WTC11 (cell line): ENCODE measurements around the gene NCS1. TPM values are rescaled to one million over a fixed set of nuclear protein-coding genes. Genes with fewer than 3 reads are reported as not detected.
A peak's percentile ranks its signal among the peaks of the same experiment; 100 is the strongest.

Experiments used
- ATAC-seq: fragments of 200-7000 bp; cut with Tn5 transposase; 2 replicates; pipeline ENCODE4 v1.10.0; 2021; ENCODE audit warnings: mild to moderate bottlenecking, moderate library complexity
- CTCF ChIA-PET: fragments of 300-600 bp; sonication (Branson Sonifier 250); formaldehyde crosslinking; loops from one replicate; lab custom pipeline; 2021; ENCODE audit warnings: antibody characterized with exemption; lab: Charles Lee
- POLR2A ChIA-PET: fragments of 350-600 bp; sonication (Branson Sonifier 250); formaldehyde crosslinking; loops from one replicate; lab custom pipeline; 2021; ENCODE audit warnings: antibody characterized with exemption; lab: Charles Lee
- DNase-seq: peaks from one replicate; pipeline ENCODE4 v3.0.0; 2021; ENCODE audit warnings: low spot score
- H3K27ac Mint-ChIP-seq: 2 replicates; pipeline ENCODE4 v1.8.0; 2021; ENCODE audit warnings: mixed read lengths
- H3K27me3 Mint-ChIP-seq: 2 replicates; pipeline ENCODE4 v1.8.0; 2021; ENCODE audit warnings: low read depth, mild to moderate bottlenecking, moderate library complexity, mixed read lengths
- H3K36me3 Mint-ChIP-seq: 2 replicates; pipeline ENCODE4 v1.8.0; 2021; ENCODE audit warnings: mixed read lengths
- H3K4me1 Mint-ChIP-seq: 2 replicates; pipeline ENCODE4 v1.8.0; 2022; ENCODE audit warnings: mixed read lengths
- H3K4me3 Mint-ChIP-seq: 2 replicates; pipeline ENCODE4 v1.8.0; 2021; ENCODE audit warnings: mild to moderate bottlenecking, moderate library complexity, mixed read lengths
- H3K9me3 Mint-ChIP-seq: 2 replicates; pipeline ENCODE4 v1.8.0; 2021; ENCODE audit warnings: mixed read lengths
- CREM ChIP-seq: sonication (generic); formaldehyde crosslinking; IDR thresholded peaks from 2 replicates; pipeline ENCODE4 v1.8.1; 2022; ENCODE audit warnings: mild to moderate bottlenecking, missing genetic modification reagents, moderate library complexity
- ELF4 ChIP-seq: sonication (generic); formaldehyde crosslinking; IDR thresholded peaks from 2 replicates; pipeline ENCODE4 v1.8.1; 2022; ENCODE audit warnings: low read depth, mild to moderate bottlenecking, moderate library complexity, missing genetic modification reagents
- FOXP1 ChIP-seq: sonication (generic); formaldehyde crosslinking; IDR thresholded peaks from 2 replicates; pipeline ENCODE4 v1.8.0; 2022; ENCODE audit warnings: missing genetic modification reagents, mild to moderate bottlenecking, moderate library complexity, borderline replicate concordance
- GRHL2 ChIP-seq: fragments of 250-450 bp; sonication (Bioruptor Pico); IDR thresholded peaks from 2 replicates; pipeline ENCODE4 v1.8.0; 2022; ENCODE audit warnings: mild to moderate bottlenecking, moderate library complexity; ENCODE audit not compliant: insufficient replicate concordance, severe bottlenecking
- GTF2I ChIP-seq: fragments of 250-450 bp; sonication (Bioruptor Pico); conservative IDR thresholded peaks from 2 replicates; pipeline ENCODE4 v1.4.0; 2021; ENCODE audit warnings: mild to moderate bottlenecking
- HMGA2 ChIP-seq: fragments of 250-450 bp; sonication (Bioruptor Pico); IDR thresholded peaks from 2 replicates; pipeline ENCODE4 v1.4.0; 2021; ENCODE audit warnings: mild to moderate bottlenecking, moderate library complexity
- JAZF1 ChIP-seq: fragments of 250-450 bp; sonication (Bioruptor Pico); IDR thresholded peaks from 2 replicates; pipeline ENCODE4 v1.9.0; 2021; ENCODE audit warnings: moderate library complexity, mild to moderate bottlenecking, inconsistent platforms
- KAT7 ChIP-seq: sonication (generic); formaldehyde crosslinking; IDR thresholded peaks from 2 replicates; pipeline ENCODE4 v1.8.1; 2023; ENCODE audit warnings: missing genetic modification reagents, mild to moderate bottlenecking, borderline replicate concordance
- MXD4 ChIP-seq: fragments of 250-450 bp; sonication (Bioruptor Pico); IDR thresholded peaks from 2 replicates; pipeline ENCODE4 v1.8.0; 2021; ENCODE audit warnings: mild to moderate bottlenecking, moderate library complexity, borderline replicate concordance
- MYBL2 ChIP-seq: sonication (generic); formaldehyde crosslinking; IDR thresholded peaks from 2 replicates; pipeline ENCODE4 v1.8.1; 2023; ENCODE audit warnings: mild to moderate bottlenecking, moderate library complexity, missing genetic modification reagents
- NFATC4 ChIP-seq: fragments of 250-450 bp; sonication (Bioruptor Pico); IDR thresholded peaks from 2 replicates; pipeline ENCODE4 v1.9.0; 2021; ENCODE audit warnings: mild to moderate bottlenecking
- NFYB ChIP-seq: sonication (generic); formaldehyde crosslinking; conservative IDR thresholded peaks from 2 replicates; pipeline ENCODE4 v1.8.0; 2022; ENCODE audit warnings: low read depth, missing genetic modification reagents
- NR3C1 ChIP-seq: sonication (generic); formaldehyde crosslinking; conservative IDR thresholded peaks from 2 replicates; pipeline ENCODE4 v1.8.1; 2023; ENCODE audit warnings: low read depth, mild to moderate bottlenecking, missing genetic modification reagents
- PREB ChIP-seq: sonication (generic); formaldehyde crosslinking; IDR thresholded peaks from 2 replicates; pipeline ENCODE4 v1.8.1; 2022; ENCODE audit warnings: mild to moderate bottlenecking, missing genetic modification reagents, moderate library complexity, borderline replicate concordance
- PRRX2 ChIP-seq: fragments of 250-450 bp; sonication (Bioruptor Pico); IDR thresholded peaks from 2 replicates; pipeline ENCODE4 v1.8.0; 2021; ENCODE audit warnings: mild to moderate bottlenecking
- SMAD3 ChIP-seq: sonication (generic); formaldehyde crosslinking; IDR thresholded peaks from 2 replicates; pipeline ENCODE4 v1.8.0; 2022; ENCODE audit warnings: missing genetic modification reagents, mild to moderate bottlenecking, borderline replicate concordance
- SMAD4 ChIP-seq: sonication (generic); formaldehyde crosslinking; IDR thresholded peaks from 2 replicates; pipeline ENCODE4 v1.8.0; 2022; ENCODE audit warnings: mild to moderate bottlenecking, missing genetic modification reagents
- TEAD1 ChIP-seq: sonication (generic); formaldehyde crosslinking; IDR thresholded peaks from 2 replicates; pipeline ENCODE4 v1.8.0; 2022; ENCODE audit warnings: mild to moderate bottlenecking, missing genetic modification reagents
- TP53 ChIP-seq: sonication (generic); formaldehyde crosslinking; IDR thresholded peaks from 2 replicates; pipeline ENCODE4 v1.8.1; 2023; ENCODE audit warnings: mild to moderate bottlenecking, missing genetic modification reagents
- ZBTB21 ChIP-seq: sonication (generic); formaldehyde crosslinking; IDR thresholded peaks from 2 replicates; pipeline ENCODE4 v1.8.1; 2023; ENCODE audit warnings: mild to moderate bottlenecking, missing genetic modification reagents, borderline replicate concordance
- ZBTB43 ChIP-seq: sonication (generic); formaldehyde crosslinking; IDR thresholded peaks from 2 replicates; pipeline ENCODE4 v1.8.1; 2023; ENCODE audit warnings: mild to moderate bottlenecking, missing genetic modification reagents
- ZNF263 ChIP-seq: sonication (generic); formaldehyde crosslinking; IDR thresholded peaks from 2 replicates; pipeline ENCODE4 v1.8.1; 2022; ENCODE audit warnings: low read depth, mild to moderate bottlenecking, moderate library complexity, missing genetic modification reagents
- ZNF396 ChIP-seq: fragments of 250-450 bp; sonication (Bioruptor Pico); IDR thresholded peaks from 2 replicates; pipeline ENCODE4 v1.8.0; 2021; ENCODE audit warnings: mild to moderate bottlenecking, moderate library complexity, borderline replicate concordance
- ZNF532 ChIP-seq: fragments of 250-450 bp; sonication (Bioruptor Pico); IDR thresholded peaks from 2 replicates; pipeline ENCODE4 v1.9.0; 2021; ENCODE audit warnings: mild to moderate bottlenecking, borderline replicate concordance
- total RNA-seq: library from RNA; stranded (reverse); gene quantifications from 3 replicates; pipeline ENCODE4 v1.2.3, GENCODE V29; 2021
- TF ChIP-seq, protein P1 (sequence below): fragments of 250-450 bp; sonication (Bioruptor Pico); IDR thresholded peaks from 2 replicates; pipeline ENCODE4 v2.1.2; 2022; ENCODE audit warnings: mild to moderate bottlenecking, moderate library complexity

Gene NCS1
- total RNA-seq, 1 experiment from 2014 or later = 32.4 TPM

DNA sequence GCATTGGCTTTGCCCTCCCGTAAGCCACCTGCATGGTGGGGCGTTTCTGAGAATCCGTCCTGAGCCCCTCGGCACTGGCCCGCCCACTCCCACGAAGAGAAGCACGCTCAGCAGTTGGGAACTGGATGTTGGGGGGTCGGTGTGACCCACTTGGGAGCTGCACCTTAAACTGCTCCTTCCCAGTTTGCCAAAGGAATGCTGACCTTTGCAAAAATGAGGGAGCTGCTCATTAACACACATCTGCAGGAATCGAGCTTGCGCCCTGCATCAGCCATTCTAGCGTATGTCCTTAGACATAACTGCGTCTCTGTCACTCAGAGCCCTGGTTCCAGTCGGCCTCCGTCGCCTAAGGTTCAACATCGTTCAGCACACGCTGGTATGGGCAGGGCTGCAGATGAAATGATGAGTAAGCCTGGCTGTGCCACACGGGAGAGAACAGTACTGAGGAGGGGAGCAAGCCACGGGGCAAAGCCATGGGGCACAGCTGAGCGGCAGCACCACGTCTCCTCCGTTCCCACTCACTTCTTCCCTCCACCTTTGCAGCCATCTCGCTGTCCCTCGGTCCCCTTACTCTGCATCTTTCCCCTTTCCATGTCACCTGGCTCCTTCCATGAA, 28.8 kb upstream of the NCS1 start (continued):
- no peak for TF ChIP-seq ZBTB43
- no peak for TF ChIP-seq SMAD3 (CRISPR knock-in tag)
- TF ChIP-seq PREB = no peak
- no peak for TF ChIP-seq GRHL2 (CRISPR knock-in tag)

GRCh38 chr9:130143958-130144366, 28.2 kb upstream of the NCS1 start:
- H3K9me3 Mint-ChIP-seq = no peaks in the 10 kb centered on the region
- ChIA-PET POLR2A (interaction anchor here (0.7 kb wide), 3 partner anchors 105 to 525 kb away, joined by 3 to 6 read pairs (median 4); no protein-coding TSS in a partner anchor), CTCF (interaction anchor here (0.7 to 1.7 kb wide), 3 partner anchors 76 to 200 kb away, joined by 3 to 4 read pairs (median 3); no protein-coding TSS in a partner anchor)
- no peak overlapping the region for H3K4me3 Mint-ChIP-seq
- H3K27me3 Mint-ChIP-seq = no peaks in the 10 kb centered on the region
- ATAC-seq (peak; percentile 12; the same call in 1 of the 2 replicates), DNase-seq (no peak)
- H3K4me1 Mint-ChIP-seq = peaks cover 24% of the 10 kb centered on the region
- no peak for TF ChIP-seq NFATC4
- TF ChIP-seq ZNF396 = no peak
- TF ChIP-seq NFYB (CRISPR knock-in tag) = no peak
- no peak for TF ChIP-seq ZBTB21 (CRISPR knock-in tag)
- no peak for TF ChIP-seq ZNF263 (CRISPR knock-in tag)
- no peak for TF ChIP-seq MYBL2 (CRISPR knock-in tag)
- TF ChIP-seq, protein P1, sequence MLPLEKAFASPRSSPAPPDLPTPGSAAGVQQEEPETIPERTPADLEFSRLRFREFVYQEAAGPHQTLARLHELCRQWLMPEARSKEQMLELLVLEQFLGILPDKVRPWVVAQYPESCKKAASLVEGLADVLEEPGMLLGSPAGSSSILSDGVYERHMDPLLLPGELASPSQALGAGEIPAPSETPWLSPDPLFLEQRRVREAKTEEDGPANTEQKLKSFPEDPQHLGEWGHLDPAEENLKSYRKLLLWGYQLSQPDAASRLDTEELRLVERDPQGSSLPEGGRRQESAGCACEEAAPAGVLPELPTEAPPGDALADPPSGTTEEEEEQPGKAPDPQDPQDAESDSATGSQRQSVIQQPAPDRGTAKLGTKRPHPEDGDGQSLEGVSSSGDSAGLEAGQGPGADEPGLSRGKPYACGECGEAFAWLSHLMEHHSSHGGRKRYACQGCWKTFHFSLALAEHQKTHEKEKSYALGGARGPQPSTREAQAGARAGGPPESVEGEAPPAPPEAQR = no peak
- no peak for TF ChIP-seq FOXP1 (CRISPR knock-in tag)
- no peak for TF ChIP-seq SMAD4 (CRISPR knock-in tag)
- no peak for TF ChIP-seq JAZF1 (CRISPR knock-in tag)
- H3K36me3 Mint-ChIP-seq = no peaks in the 10 kb centered on the region
- no peak overlapping the region for H3K27ac Mint-ChIP-seq

DNA sequence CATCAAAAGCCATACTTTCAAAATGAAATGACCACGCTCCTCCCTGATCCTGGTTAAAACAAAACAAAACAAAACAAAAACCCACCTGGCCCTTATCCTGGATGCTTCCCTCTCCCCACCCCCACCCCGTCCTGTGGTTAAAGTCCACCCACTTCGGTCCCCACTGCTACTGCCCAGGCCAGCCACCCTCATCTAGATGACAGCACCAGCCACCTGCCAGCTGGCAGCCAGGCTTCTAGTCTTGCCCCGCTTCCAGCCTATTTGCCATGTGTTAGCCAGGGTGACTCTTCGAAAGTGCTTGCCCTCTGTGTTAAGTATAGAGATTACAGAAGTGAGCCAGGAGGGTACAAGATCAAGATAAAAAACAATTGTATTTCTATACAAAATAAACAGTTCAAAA, 27.5 kb upstream of the NCS1 start:
- ChIA-PET POLR2A (interaction anchor here (0.7 kb wide), 1 partner anchor 524 kb away, joined by 3 read pairs; no protein-coding TSS in a partner anchor), CTCF (interaction anchor here (1.7 kb wide), 1 partner anchor 76 kb away, joined by 3 read pairs; no protein-coding TSS in a partner anchor)
- DNase-seq (no peak), ATAC-seq (no peak)
- peaks cover 19% of the 10 kb centered on the region for H3K4me1 Mint-ChIP-seq
- H3K27ac Mint-ChIP-seq = no peak overlapping the region
- no peak overlapping the region for H3K4me3 Mint-ChIP-seq
- peaks cover under 1% of the 10 kb centered on the region; the same call in 1 of the 2 replicates for H3K9me3 Mint-ChIP-seq
- H3K36me3 Mint-ChIP-seq = no peaks in the 10 kb centered on the region
- no peaks in the 10 kb centered on the region for H3K27me3 Mint-ChIP-seq
- TF ChIP-seq GTF2I (no peak), KAT7 (CRISPR knock-in tag) (no peak), ZNF532 (no peak), GRHL2 (CRISPR knock-in tag) (no peak), MXD4 (no peak), NR3C1 (CRISPR knock-in tag) (no peak), TEAD1 (CRISPR knock-in tag) (no peak), ELF4 (CRISPR knock-in tag) (no peak), PRRX2 (CRISPR knock-in tag) (no peak), CREM (no peak), TP53 (CRISPR knock-in tag) (no peak), SMAD4 (CRISPR knock-in tag) (no peak), HMGA2 (no peak)
